RKO (cell line): ENCODE results near the gene P3H1.

Source experiments
- DNase-seq: peaks from one replicate; pipeline ENCODE4 v3.0.0-alpha.2; 2016; ENCODE audit warnings: low spot score

Gene P3H1

GRCh38 chr1:42743317-42744147, 23.3 kb downstream of the P3H1 start:
- DNase-seq = no peak

GRCh38 chr1:42742617-42743316, 24.1 kb downstream of the P3H1 start:
- no peak for DNase-seq

- DNase-seq = no peak
These were observed 24.7 kb downstream of the P3H1 start for GRCh38 chr1:42742141-42742540.

- DNase-seq = no peak
These were observed 25.1 kb downstream of the P3H1 start for GRCh38 chr1:42741706-42742105.

- no peak for DNase-seq
These were observed 25.8 kb downstream of the P3H1 start for GRCh38 chr1:42740851-42741580.

- no peak for DNase-seq
These were observed 26.8 kb downstream of the P3H1 start, which contains the start of gene CLDN19 for GRCh38 chr1:42739753-42740700. TSS of gene CLDN19 (minus strand) at chr1:42740236. CDS start at chr1:42740063, 173 bp downstream.

GRCh38 chr1:42738678-42739226, 28.1 kb downstream of the P3H1 start:
- DNase-seq = no peak

GRCh38 chr1:42737986-42738677, 28.7 kb downstream of the P3H1 start:
- DNase-seq = no peak

- DNase-seq = no peak
These were observed 29.6 kb downstream of the P3H1 start for GRCh38 chr1:42737257-42737656.

- DNase-seq = no peak
These were observed 30.1 kb downstream of the P3H1 start for GRCh38 chr1:42736571-42737200.

GRCh38 chr1:42736152-42736551, 30.7 kb downstream of the P3H1 start:
- peak; percentile 9 for DNase-seq

GRCh38 chr1:42735477-42736105, 31.2 kb downstream of the P3H1 start:
- DNase-seq = no peak

- DNase-seq = no peak
These were observed 31.8 kb downstream of the P3H1 start for GRCh38 chr1:42735056-42735455.

- DNase-seq = no peak
These were observed 32.4 kb downstream of the P3H1 start for GRCh38 chr1:42734201-42735035.

GRCh38 chr1:42733415-42734200, 33.2 kb downstream of the P3H1 start:
- DNase-seq = no peak

- no peak for DNase-seq
These were observed 34.6 kb downstream of the P3H1 start for GRCh38 chr1:42732126-42732680.

- DNase-seq = no peak
These were observed 35.2 kb downstream of the P3H1 start for GRCh38 chr1:42731585-42731984.

- peak; percentile 61 for DNase-seq
These were observed 35.8 kb downstream of the P3H1 start for GRCh38 chr1:42730988-42731387.
